HepG2 (cell line): ENCODE data around the gene BCL2L2. TPM values are rescaled to one million over a fixed set of nuclear protein-coding genes. Genes with fewer than 3 reads are reported as not detected.

ENCODE experiments used
- FOXM1 ChIP-seq: sonication (generic); formaldehyde crosslinking; IDR thresholded peaks from 2 replicates; pipeline ENCODE4 v1.5.0; 2020; ENCODE audit warnings: missing genetic modification reagents
- IKZF1 ChIP-seq: fragments of 450-650 bp; IDR thresholded peaks from 2 replicates; pipeline ENCODE4 v1.7.1; 2016
- RFX3 ChIP-seq: IDR thresholded peaks from 2 replicates; pipeline ENCODE4 v1.6.1; 2016; ENCODE audit warnings: missing biosample characterization, missing genetic modification reagents
- SALL1 ChIP-seq: sonication (generic); formaldehyde crosslinking; IDR thresholded peaks from 2 replicates; pipeline ENCODE4 v1.8.0; 2022; ENCODE audit warnings: mild to moderate bottlenecking, missing genetic modification reagents
- SETDB1 ChIP-seq: sonication (generic); formaldehyde crosslinking; IDR thresholded peaks from 2 replicates; pipeline ENCODE4 v1.5.1; 2020; ENCODE audit warnings: missing genetic modification reagents, mild to moderate bottlenecking, borderline replicate concordance
- ZIK1 ChIP-seq: sonication (generic); formaldehyde crosslinking; IDR thresholded peaks from 2 replicates; pipeline ENCODE4 v1.5.0; 2020; ENCODE audit warnings: mild to moderate bottlenecking, low read depth, missing genetic modification reagents, borderline replicate concordance
- ZKSCAN8 ChIP-seq: IDR thresholded peaks from 2 replicates; pipeline ENCODE4 v1.6.1; 2016; ENCODE audit warnings: borderline replicate concordance, missing genetic modification reagents, missing compliant biosample characterization
- ZMYM4 ChIP-seq: sonication (generic); formaldehyde crosslinking; IDR thresholded peaks from 2 replicates; pipeline ENCODE4 v1.8.1; 2023; ENCODE audit warnings: mild to moderate bottlenecking, missing genetic modification reagents
- ZNF430 ChIP-seq: sonication (generic); formaldehyde crosslinking; IDR thresholded peaks from 2 replicates; pipeline ENCODE4 v1.9.0; 2021; ENCODE audit warnings: mild to moderate bottlenecking, missing genetic modification reagents
- ZNF607 ChIP-seq: sonication (generic); formaldehyde crosslinking; IDR thresholded peaks from 2 replicates; pipeline ENCODE4 v1.5.1; 2020; ENCODE audit warnings: missing genetic modification reagents, mild to moderate bottlenecking, borderline replicate concordance
- polyA plus RNA-seq, 8 experiments: library from polyadenylated mRNA; depleted of rRNA in 3 of 8; stranded (reverse) in 7 of 8; unstranded in 1 of 8; fragments of >200 nt; fragmentation: Illumina TruSeq in 4 of 8; extraction: Trizol in 4 of 8; gene quantifications; 2 replicates each; pipeline versions ENCODE4 v1.2.1 to v1.2.3, GENCODE V29; 2011 to 2016; ENCODE audit warnings: low read depth in 4 of 8, missing spikeins in 1 of 8, mixed read lengths in 1 of 8; ENCODE audit not compliant: insufficient read depth in 1 of 8
- total RNA-seq, 5 experiments: library from RNA; depleted of rRNA; stranded (reverse); fragments of >200 nt; fragmentation: Illumina TruSeq; extraction: Trizol; gene quantifications; 2 replicates each; pipeline ENCODE4 v1.2.3, GENCODE V29; 2016; ENCODE audit warnings: low read depth in 1 of 5
- TF ChIP-seq, protein P1 (sequence below): fragments of 450-650 bp; IDR thresholded peaks from 2 replicates; pipeline ENCODE4 v1.6.1; 2016
- TF ChIP-seq, protein P2 (sequence below): sonication (generic); formaldehyde crosslinking; IDR thresholded peaks from 2 replicates; pipeline ENCODE4 v1.8.1; 2023; ENCODE audit warnings: mild to moderate bottlenecking, inconsistent platforms, moderate library complexity, missing genetic modification reagents, borderline replicate concordance
- TF ChIP-seq, protein P3 (sequence below): sonication (generic); formaldehyde crosslinking; IDR thresholded peaks from 2 replicates; pipeline ENCODE4 v1.5.0; 2020; ENCODE audit warnings: missing genetic modification reagents
- TF ChIP-seq, protein P4 (sequence below): sonication (generic); formaldehyde crosslinking; IDR thresholded peaks from one replicate; pipeline ENCODE4 v1.5.1; 2020; ENCODE audit warnings: mild to moderate bottlenecking, missing genetic modification reagents; ENCODE audit errors: not compliant biosample characterization
- TF ChIP-seq, protein P5 (sequence below): conservative IDR thresholded peaks from 2 replicates; pipeline ENCODE4 v1.6.1; 2018; ENCODE audit warnings: missing genetic modification reagents

Gene BCL2L2
- total and polyA plus RNA-seq, 2 of the 13 experiments (the other 11 are each of a cell fraction or from before 2014, with no cell fraction given): 28.1 to 49.8 TPM

DNA sequence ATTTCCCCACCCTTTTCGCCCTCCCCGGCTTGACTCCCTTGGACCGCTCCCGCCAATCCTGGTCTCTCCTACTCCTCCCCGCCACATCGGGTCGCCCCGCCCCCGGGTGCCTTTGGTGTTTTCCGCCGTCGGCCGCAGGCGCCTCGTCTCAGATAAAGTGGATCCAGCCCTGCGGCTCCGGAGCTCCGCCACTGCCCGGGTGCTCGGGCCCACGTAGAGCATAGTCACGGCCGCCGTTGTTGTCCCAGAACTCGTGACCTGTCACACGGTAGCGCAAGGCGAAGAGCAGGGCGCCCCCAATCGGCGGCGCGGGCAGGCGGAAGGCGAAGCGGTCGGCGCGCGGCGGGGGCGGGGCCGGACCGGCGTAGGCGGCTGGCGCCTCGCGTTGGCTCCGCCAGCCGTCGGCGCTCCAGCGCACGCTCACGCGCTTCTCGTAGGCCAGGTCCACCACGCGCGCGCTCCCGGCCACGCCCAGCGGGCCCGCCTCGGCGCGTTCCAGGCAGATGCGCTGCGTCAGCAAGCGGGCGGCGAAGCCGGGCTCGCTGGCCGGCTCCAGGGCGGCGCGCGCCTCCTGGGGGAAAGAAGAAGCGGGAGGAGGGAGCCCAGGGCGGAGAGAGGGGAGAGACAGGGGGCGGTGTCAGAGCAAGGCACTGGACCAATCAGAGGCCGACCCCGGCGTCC is 5.2 kb upstream of the BCL2L2 start (continued):
- TF ChIP-seq, protein P1, sequence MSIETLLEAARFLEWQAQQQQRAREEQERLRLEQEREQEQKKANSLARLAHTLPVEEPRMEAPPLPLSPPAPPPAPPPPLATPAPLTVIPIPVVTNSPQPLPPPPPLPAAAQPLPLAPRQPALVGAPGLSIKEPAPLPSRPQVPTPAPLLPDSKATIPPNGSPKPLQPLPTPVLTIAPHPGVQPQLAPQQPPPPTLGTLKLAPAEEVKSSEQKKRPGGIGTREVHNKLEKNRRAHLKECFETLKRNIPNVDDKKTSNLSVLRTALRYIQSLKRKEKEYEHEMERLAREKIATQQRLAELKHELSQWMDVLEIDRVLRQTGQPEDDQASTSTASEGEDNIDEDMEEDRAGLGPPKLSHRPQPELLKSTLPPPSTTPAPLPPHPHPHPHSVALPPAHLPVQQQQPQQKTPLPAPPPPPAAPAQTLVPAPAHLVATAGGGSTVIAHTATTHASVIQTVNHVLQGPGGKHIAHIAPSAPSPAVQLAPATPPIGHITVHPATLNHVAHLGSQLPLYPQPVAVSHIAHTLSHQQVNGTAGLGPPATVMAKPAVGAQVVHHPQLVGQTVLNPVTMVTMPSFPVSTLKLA: peak; percentile 67
- no peak for TF ChIP-seq FOXM1 (CRISPR knock-in tag)
- TF ChIP-seq ZKSCAN8 (CRISPR knock-in tag): peak; percentile 82; the same call in 1 of the 2 replicates
- TF ChIP-seq, protein P2, sequence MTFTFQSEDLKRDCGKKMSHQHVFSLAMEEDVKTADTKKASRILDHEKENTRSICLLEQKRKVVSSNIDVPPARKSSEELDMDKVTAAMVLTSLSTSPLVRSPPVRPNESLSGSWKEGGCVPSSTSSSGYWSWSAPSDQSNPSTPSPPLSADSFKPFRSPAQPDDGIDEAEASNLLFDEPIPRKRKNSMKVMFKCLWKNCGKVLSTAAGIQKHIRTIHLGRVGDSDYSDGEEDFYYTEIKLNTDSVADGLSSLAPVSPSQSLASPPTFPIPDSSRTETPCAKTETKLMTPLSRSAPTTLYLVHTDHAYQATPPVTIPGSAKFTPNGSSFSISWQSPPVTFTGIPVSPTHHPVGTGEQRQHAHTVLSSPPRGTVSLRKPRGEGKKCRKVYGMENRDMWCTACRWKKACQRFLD: no peak
- TF ChIP-seq ZNF430 (CRISPR knock-in tag): peak; percentile 85
- TF ChIP-seq, protein P3, sequence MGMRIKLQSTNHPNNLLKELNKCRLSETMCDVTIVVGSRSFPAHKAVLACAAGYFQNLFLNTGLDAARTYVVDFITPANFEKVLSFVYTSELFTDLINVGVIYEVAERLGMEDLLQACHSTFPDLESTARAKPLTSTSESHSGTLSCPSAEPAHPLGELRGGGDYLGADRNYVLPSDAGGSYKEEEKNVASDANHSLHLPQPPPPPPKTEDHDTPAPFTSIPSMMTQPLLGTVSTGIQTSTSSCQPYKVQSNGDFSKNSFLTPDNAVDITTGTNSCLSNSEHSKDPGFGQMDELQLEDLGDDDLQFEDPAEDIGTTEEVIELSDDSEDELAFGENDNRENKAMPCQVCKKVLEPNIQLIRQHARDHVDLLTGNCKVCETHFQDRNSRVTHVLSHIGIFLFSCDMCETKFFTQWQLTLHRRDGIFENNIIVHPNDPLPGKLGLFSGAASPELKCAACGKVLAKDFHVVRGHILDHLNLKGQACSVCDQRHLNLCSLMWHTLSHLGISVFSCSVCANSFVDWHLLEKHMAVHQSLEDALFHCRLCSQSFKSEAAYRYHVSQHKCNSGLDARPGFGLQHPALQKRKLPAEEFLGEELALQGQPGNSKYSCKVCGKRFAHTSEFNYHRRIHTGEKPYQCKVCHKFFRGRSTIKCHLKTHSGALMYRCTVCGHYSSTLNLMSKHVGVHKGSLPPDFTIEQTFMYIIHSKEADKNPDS: no peak
- peak; percentile 94 for TF ChIP-seq SALL1 (CRISPR knock-in tag)
- TF ChIP-seq RFX3 (CRISPR knock-in tag): no peak
- TF ChIP-seq, protein P4, sequence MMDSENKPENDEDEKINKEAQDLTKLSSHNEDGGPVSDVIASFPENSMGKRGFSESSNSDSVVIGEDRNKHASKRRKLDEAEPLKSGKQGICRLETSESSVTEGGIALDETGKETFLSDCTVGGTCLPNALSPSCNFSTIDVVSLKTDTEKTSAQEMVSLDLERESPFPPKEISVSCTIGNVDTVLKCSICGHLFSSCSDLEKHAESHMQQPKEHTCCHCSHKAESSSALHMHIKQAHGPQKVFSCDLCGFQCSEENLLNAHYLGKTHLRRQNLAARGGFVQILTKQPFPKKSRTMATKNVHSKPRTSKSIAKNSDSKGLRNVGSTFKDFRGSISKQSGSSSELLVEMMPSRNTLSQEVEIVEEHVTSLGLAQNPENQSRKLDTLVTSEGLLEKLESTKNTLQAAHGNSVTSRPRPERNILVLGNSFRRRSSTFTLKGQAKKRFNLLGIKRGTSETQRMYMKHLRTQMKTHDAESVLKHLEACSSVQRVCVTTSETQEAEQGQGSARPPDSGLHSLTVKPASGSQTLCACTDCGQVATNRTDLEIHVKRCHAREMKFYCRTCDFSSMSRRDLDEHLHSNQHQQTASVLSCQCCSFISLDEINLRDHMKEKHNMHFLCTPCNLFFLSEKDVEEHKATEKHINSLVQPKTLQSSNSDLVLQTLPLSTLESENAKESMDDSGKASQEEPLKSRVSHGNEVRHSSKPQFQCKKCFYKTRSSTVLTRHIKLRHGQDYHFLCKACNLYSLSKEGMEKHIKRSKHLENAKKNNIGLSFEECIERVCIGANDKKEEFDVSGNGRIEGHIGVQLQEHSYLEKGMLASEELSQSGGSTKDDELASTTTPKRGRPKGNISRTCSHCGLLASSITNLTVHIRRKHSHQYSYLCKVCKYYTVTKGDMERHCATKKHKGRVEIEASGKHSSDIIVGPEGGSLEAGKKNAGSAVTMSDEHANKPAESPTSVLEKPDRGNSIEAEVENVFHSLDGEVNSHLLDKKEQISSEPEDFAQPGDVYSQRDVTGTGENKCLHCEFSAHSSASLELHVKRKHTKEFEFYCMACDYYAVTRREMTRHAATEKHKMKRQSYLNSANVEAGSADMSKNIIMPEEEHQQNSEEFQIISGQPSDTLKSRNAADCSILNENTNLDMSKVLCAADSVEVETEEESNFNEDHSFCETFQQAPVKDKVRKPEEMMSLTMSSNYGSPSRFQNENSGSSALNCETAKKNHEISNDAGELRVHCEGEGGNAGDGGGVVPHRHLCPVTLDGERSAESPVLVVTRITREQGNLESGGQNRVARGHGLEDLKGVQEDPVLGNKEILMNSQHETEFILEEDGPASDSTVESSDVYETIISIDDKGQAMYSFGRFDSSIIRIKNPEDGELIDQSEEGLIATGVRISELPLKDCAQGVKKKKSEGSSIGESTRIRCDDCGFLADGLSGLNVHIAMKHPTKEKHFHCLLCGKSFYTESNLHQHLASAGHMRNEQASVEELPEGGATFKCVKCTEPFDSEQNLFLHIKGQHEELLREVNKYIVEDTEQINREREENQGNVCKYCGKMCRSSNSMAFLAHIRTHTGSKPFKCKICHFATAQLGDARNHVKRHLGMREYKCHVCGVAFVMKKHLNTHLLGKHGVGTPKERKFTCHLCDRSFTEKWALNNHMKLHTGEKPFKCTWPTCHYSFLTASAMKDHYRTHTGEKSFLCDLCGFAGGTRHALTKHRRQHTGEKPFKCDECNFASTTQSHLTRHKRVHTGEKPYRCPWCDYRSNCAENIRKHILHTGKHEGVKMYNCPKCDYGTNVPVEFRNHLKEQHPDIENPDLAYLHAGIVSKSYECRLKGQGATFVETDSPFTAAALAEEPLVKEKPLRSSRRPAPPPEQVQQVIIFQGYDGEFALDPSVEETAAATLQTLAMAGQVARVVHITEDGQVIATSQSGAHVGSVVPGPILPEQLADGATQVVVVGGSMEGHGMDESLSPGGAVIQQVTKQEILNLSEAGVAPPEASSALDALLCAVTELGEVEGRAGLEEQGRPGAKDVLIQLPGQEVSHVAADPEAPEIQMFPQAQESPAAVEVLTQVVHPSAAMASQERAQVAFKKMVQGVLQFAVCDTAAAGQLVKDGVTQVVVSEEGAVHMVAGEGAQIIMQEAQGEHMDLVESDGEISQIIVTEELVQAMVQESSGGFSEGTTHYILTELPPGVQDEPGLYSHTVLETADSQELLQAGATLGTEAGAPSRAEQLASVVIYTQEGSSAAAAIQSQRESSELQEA: peak; percentile 47
- no peak for TF ChIP-seq SETDB1
- TF ChIP-seq ZNF607: no peak
- peak; percentile 88; the same call in 1 of the 2 replicates for TF ChIP-seq ZIK1 (CRISPR knock-in tag)
- TF ChIP-seq, protein P5, sequence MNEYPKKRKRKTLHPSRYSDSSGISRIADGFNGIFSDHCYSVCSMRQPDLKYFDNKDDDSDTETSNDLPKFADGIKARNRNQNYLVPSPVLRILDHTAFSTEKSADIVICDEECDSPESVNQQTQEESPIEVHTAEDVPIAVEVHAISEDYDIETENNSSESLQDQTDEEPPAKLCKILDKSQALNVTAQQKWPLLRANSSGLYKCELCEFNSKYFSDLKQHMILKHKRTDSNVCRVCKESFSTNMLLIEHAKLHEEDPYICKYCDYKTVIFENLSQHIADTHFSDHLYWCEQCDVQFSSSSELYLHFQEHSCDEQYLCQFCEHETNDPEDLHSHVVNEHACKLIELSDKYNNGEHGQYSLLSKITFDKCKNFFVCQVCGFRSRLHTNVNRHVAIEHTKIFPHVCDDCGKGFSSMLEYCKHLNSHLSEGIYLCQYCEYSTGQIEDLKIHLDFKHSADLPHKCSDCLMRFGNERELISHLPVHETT (CRISPR knock-in tag): peak; percentile 99
- no peak for TF ChIP-seq IKZF1
- no peak for TF ChIP-seq ZMYM4
